ENCODE measurements around the gene CUBN.
"Not testable (repeated sequence)": the region's sequence is repeated elsewhere in the genome, so short reads cannot be mapped to it uniquely, and the experiment has no call there.

The CUBN gene

DNA sequence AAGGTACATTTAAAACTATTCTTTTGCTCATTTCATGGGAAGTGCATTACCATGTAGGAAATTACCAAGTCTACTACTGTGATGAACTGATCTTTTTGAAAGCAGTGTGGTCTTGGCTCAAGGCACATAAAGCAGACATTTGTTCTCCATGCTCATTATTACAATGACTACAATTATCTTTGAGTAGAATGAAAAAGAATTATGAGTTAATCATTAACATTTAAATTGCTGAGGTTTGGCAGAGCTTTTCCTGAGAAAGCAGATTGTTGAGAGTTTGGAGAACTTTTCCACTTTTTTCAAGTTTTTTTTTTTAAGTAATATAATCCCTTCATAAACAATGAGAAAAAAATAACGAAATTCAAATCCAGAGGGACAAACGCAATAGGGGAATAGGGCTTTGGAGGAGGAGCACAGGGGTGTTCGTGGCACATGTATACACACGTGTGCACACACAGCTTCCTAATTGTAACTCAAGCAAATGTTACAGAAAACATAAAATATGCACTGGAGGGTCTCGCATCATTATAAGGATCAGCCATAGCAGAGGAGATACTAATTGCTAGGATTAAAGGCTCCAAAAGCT, 8.9 kb upstream of the CUBN start:
- no peak for DNase-seq

DNA sequence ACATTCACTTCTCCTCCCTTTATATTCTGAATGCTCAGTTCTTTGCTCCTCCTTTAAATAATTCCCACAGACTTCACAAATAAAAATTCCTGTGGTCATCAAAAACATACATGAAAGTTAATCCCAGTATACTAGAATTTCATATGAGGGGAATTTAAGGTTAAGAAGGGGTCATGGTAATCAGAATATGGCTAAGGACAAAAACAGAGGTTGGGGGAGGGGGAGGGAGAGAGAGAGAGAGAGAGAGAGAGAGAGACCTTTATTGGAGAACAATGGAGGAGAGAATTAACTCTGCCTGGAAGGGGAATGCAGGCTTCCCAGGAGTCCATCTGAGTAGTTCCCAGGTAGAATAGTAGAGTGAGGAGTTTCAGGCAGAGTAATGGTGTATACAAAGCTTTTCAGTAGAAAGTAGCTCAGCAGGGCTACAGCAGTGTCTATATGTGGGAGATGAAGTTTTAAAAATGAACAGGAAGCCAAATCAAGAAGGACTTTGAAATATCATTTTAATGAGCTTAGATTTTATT, 5.2 kb upstream of the CUBN start:
- no peak for DNase-seq

DNA sequence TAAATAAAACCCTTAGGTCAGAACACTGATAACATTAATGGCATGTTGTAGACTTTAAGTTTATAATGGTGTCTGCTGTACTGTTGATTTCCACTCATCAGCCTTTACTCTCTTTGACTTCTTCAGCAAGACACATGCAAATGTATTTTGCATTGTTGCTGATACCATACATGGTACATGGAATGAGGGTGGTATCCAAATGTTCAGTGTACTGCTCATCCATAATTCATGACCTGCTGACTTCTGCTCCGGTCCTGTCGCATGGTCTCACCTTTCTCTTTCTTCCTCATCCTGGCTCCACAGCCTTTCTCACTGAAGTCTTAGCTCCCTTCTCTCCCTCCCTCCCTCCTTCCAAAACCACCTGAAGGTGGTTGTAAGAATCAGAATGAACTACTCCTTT, 4.7 kb upstream of the CUBN start:
- DNase-seq = no peak

DNA sequence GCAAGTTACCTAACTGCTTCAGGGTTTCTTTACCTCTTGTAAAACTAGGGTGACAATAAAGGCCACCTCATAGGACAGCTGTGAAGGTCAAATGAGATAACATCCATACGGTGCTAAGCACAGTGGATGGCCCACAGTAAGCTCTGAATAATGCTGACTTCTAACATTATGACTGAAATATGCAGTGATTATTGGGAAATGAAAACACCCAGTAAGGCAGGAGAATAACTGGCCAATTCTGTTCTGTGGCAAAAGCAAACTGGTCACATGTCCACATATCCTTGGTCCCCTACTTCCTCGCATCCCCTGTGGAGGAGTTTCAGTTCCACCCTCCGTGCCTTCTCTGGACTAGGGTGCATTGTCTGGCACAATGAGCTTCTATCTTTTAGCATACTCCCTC, 1.4 kb downstream of the CUBN start:
- no peak for DNase-seq

DNA sequence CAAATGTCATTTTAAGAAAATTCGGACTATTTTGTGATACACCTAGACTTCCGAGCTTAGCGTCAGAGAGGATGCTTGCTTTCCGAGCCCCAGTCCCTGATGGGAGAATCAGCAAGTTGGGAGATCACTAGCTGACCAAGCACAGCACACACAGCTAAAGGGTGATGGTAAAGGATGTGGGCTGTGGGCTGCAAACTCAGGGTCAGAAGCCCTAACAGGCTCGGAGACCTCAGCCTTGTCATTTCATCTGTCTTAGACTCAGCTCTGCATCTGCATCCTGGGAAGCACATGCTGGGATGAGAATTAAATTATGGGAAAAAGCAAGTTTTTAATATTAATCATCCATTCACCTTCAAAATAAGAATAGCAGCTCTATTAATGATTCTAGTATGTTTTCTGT, 3.3 kb downstream of the CUBN start:
- DNase-seq = no peak

DNA sequence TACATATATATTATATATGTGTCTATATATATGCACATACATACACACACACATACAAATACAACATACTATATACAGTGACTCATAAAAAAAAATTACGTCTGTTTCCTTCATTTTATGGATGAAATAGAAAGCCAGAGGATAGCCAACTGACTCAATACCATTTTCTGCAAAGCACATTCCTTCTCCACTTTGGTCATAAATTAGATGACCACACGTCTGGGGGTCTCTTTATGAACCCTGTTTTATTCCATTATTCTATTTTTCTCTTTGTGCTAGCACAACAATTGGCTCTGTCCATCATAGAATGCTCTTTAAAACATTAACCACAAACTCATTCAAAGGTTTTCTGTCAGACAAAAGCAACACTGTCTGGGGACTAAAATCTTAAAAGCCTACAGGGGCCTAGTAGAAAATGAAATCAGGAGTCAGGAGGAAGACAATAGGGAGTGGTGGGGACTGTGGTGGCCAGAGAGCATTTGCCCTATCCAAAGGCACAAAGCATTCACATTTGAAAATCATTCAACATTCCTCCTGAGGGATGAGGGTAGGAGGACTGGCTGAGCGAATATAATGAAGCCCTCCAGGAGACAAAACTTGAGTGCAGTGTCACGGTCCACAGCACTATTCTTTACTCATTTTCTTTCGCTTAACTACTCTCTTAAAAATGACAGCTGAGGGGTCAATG, 4.3 kb downstream of the CUBN start:
- no peak for DNase-seq

DNA sequence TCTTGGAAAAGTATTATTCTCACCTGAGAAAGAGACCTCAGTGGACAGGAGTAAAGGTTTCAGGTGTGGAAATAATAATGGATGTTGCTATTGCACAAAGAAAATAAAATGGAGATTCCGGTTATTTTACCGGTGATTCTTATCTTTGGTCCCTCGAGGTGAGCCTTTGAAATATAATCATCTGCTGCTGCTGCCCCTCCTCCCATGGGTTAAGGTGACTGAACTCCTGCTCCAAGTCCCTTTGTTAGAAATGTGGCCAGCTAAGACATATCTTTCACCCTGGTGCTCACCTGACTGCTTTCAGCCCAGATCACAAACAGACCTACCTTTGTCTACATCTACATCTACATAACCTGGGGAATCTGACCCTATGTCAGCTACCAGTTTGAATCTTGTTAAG, 5.7 kb downstream of the CUBN start:
- no peak for DNase-seq

DNA sequence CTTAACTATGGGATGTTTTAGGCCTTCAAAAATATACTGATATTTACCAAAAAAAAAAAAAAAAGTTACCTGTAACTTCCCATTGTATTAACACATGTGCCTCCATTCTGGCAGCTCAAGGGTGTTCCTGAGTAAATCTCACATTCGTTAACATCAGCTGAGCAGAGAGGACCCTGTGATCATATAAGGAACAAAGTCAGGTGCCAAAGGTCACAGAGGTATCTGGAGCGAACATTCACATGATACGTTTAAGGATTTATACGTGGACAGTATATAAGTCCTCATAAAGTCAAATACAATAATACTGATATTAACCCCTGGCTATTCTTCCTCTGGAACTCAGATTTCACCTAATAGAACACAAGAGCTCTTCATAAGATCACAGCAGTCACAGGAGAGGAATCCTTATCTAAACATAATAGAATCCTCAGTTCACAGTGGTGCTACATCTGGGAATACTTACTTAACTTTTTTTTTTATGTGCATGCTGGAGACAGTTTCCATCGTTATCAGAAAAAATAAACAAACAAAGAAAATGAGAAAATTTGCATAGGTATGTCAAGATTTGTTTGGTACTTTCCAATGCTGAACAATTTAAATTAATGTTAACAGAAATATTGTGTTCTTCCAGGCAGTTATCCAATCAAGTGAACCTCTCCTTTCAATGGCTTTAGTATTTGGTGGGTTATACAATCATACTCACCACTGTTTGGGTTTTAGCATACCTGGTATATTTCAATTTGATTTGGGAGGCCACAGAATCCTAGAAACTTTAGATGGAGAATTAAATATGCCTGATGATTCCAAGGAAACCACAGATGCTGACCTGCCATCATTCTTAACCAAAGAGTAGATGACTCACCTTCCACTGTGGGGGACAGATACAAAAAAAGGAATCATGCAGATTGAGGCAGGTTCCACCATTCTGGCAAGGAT, 6.6 kb downstream of the CUBN start:
- no peak for DNase-seq

DNA sequence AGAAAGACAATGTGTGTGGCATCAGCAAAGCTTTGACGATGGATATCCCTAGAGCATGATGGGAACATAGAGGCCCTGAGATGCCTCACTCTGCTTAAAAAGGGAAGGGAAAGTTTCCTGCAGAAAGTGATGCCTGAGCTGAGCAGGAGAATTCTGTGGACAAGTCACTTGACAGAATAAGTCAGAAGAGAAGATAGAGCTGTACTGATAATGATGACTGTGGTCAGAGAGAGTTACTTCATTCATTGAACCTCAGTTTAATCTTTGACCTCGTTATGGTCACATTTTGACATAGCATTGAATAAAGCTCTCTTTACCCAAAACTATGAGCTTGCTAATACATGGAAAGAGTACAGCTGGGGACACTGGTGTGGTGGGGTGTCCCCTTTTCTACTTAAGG, 7.6 kb downstream of the CUBN start:
- DNase-seq = no peak

DNA sequence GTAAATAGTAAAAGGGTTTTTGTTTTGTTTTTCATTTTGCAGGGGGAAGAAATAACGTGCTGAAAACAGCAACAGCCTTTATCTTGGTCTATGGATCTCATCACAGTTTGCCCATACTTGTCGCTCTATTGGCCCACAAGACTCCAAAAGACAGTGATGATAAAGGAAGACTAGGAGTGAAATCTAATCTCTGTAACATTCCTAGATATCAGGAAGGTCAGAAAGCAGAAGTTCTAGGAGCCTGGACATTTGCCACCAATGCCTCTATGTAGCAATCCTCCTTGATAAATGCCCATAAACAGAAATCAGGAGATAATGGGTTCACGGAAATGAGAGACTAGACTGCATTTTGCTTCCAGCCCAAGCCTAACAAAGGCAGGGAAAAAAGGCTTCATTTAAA, 8.9 kb downstream of the CUBN start:
- no peak for DNase-seq

DNA sequence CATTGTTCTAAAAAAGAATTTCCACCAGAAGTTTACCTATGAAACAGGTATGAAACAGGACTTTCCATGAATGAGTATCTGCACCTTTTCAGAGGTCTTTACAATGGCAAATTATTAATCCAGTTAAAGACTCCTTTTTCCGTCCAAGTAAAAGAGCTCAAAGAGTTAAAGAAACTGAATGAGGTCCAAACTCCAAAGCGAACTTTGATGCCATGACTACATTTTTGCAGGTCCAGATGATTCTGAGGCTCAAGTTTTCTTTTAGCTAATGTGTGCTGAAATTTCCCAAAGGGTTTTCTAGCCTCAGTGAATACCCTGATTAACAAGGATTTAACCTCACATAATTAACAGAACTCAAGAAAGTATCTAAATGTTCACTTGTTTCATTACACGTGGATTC, 9.8 kb downstream of the CUBN start:
- no peak for DNase-seq

DNA sequence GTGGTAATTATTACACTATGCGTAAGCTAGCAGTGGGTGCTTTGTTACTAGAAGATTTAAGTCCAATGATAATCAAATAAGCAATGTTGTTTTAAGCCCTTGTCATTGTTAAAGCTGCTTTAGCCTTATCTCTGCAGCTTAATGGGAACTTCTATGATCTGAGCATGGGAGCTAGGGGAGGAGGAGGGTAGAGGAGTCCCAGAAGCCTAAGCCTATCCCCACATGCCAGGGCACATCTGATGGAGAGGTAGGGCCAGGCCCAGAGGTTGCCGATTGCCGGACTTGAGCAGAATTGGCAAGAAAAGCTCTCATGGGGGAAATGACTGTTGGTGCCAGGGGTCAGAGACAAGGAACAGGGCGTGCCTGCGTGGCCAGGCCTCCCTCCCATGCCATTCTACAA, 13.4 kb downstream of the CUBN start:
- DNase-seq = no peak

DNA sequence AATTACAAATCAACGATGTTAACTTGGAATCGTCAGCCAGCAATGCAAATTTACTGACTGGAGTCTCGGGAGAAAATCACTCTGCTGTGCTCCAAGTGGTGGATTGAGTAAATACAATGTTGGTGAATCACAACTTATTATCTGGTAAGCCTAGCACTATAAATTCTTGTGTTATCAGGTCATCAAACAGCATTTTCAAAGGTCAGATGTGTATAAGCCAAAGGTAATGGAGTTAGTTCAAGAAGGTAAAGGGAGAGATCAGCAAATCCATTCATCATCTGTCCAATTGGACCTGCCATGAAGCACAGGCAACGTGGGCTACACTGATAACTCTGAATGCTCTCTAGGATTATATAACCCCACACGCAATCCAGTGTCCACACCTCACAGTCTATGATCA, 13.9 kb downstream of the CUBN start:
- DNase-seq = no peak

DNA sequence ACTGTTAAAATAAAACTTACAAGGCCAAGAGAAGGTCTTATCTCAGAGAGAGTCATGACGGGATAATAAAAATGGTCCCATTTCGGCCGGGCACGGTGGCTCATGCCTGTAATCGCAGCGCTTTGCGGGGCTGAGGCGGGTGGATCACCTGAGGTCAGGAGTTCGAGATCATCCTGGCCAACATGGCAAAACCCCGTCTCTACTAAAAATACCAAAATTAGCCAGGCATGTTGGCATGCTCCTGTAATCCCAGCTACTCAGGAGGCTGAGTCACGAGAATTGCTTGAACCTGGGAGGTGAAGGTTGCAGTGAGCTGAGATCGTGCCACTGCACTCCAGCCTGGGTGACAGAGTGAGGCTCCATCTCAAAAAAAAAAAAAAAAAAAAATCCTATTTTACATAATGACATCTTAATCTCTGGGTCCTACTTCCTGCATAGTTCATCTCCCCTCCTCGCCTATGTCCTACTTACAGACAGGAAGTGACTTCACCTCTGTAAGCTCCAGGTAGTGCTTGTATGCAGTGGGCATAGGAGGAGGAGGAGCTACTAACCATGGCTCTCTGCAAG, 14.7 kb downstream of the CUBN start:
- DNase-seq = not testable (repeated sequence)

DNA sequence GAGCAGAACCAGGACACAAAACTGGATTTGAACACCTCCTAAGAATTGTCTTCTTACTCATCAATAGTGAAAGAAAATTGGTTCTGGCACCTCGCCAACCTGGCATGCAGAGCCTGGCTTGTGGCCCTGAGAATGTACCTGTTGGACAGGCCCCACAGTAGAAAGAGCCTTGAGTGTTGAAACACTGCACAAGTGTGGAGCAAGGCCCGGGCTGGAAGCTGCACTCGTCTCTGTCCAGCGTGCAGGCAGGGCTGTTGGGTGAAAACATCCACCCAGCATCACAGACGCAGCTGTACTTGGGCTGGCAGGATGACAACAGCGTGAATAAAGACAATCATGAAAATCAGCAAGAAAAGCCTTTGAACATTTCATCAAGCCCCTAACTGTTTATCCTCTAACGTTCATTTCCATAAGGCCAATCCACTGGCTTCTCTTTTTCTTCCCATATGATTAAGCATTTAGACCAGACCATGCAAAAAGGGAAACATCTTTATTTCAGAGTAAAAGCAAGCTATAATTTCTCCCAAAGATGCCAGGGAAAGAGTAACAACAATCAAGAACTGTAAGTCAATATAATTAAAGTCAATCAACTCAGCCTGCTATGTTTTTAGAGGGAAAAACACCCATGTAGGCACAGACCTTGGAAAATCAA, 15.6 kb downstream of the CUBN start:
- no peak for DNase-seq

DNA sequence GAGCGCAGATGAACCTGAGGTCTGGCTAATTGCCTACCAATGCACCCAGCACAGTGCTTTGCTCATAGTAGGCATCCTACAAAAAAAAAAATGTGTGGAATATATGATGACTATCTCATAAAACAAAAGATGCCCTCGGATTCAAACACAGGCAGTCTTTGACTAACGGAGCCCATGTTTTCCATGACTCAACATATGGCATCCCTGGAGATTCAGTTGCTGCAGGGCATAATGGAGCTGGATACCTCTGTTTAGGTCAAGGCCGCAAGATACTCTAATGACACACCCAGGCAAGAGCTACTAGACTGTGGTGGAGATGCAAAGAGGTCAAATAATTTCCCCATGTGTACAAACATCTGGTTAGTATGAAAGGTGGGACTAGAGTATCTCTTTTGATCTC, 16.3 kb downstream of the CUBN start:
- DNase-seq = no peak

DNA sequence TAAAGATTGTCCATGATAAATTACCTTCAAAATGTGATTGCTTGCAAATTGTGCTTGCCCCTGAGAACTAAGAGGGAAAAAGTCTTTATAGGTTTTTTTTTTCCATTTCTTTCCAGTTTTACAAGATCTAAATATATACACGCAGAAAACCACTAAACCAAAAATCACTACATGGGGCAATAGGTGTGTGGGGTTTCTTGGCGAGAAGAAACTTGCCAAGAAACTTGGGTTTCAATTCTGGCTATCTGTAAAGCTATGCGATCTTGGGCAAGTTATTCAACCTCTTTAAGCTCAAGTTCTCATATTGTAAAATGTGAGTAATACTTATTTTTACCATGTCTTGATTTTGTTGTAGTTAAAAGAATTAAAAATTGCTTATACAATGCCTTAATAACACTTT, 17.0 kb downstream of the CUBN start:
- no peak for DNase-seq

DNA sequence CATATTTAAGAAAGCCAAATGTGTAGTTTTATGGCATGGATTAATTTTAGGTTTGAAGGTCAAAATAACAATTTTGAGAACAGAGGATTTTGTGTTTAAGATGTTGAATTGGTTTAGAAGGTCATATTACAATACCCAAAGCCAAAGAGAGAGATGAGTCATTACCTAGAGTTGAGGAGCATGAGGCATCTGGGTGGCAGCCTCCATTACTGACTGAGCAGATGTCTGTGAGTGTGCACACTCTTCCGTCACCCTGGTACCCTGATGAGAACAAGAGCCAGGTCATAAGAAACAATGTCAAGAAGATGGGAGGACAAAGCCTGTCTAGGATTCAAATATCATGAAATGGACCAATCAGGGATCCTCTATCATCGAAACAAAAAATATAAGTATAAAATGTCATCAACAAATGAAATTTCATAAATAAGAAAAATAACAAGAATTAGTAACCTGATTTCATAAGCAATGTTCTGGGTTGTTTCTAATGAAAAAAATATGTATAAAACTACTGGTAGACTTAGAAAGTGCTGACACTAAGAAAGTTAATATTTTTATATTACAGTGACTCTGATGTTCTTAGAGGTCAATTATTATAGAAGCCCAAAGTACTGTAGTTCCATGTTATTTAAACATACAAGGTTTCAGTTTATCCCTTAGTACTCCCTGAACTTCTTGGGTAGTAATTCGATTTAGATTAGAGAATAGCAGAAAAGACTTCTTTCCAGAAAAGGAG, 20.0 kb downstream of the CUBN start:
- peak; percentile 9 for DNase-seq

DNA sequence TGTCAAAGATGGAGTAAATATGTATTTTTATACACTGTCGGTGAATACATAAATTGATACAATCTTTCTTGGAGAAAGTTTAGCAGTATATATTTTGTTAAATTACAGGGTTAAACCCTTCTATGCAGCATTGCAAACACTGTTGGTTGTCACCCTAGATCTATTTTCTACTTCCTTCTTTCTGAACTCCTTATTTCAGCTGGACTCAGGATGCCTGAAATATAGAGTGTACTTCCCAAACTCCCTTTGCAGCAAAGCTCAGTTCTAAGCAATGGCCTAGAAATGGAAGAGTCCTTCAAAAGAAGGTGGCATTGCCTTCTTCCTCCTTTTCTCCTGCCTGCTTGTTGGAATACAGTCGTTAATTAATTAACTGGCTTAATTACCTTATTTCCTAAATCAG, 20.6 kb downstream of the CUBN start:
- no peak for DNase-seq

DNA sequence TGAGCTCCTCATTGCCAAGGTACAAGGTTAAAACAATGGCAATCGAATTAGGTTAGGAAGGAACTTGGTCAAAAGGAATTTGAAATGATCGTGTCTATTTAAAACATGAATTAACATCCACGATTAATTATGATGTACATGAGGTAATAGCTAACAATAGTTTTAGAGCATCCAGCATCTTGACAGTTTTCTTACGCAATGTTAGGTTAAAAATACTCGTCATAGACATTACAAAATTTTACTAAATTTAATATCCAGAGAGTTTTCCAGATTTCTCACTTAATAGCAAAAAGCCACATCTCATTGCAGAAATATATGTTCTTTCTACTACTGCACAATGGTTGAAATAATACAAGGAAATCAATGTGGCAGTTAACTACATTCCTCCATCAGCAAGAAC, 22.6 kb downstream of the CUBN start:
- DNase-seq = no peak

DNA sequence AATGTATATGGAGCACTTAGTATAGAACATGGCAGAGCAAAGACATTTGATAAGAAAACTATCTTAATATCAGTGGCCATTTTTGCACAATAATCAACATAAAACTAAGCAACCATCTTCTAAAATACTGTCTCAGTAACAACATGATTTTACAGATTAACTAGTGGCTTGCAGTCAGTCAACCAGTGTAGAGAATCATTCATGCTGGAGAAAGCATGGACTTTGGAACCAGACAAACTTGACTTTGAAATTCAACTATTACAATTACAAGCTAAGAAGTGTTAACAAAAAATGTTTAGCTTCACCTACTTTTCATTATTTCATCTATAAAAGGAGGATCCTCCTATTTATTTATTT, 27.7 kb downstream of the CUBN start:
- no peak for DNase-seq

DNA sequence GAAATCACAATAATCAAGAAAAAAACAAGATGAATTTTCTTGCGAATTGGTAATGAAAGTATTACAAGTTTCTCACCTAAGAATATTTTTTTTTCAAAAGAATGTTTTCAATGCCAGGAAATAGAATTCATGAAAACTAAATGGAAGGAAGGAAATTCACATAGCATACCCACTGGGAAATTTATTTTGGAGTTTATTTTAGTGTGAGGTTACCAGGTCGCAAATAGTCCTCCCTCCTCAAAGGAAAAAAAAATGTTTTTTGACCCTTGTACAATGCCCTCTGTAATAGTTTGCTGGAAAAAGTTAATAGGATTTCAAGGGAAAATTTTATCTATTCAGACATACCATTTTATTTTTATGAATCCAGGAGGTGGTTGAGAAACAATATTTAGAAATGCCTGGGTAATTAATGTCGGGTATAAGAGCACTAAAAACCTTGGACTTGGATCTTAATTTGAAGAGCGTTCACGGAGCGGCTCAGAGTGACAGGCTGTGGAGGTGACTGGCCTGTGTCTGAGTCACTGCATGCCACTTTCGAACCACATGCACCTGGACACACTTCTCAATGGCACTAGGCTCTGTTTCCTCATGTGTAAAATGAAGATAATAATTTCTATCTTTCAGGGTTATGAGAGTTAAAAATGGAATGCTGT, 28.2 kb downstream of the CUBN start:
- DNase-seq = no peak

Data from stimulated activated CD4-positive, alpha-beta T cell treated with anti-CD3 and anti-CD28 coated beads, Interleukin-1b, Interleukin-23, amount 100 ng/mL, for 48 hours (primary cell).